A673 (cell line): ENCODE data around the gene CTDNEP1.

Experiments
- EZH2 ChIP-seq: fragments of 200-600 bp; sonication (generic); IDR thresholded peaks from 2 replicates; pipeline ENCODE4 v1.6.1; 2017; ENCODE audit warnings: borderline replicate concordance, low read depth, mild to moderate bottlenecking, mixed read lengths, antibody characterized with exemption, low read length; ENCODE audit not compliant: poor library complexity, severe bottlenecking
- TF ChIP-seq, protein P1 (sequence below): fragments of 300-800, 200-600 bp; sonication (generic); conservative IDR thresholded peaks from 2 replicates; pipeline ENCODE4 v1.5.1; 2017; ENCODE audit warnings: low read depth, mild to moderate bottlenecking, antibody characterized with exemption, low read length, moderate library complexity, mixed read lengths

DNA sequence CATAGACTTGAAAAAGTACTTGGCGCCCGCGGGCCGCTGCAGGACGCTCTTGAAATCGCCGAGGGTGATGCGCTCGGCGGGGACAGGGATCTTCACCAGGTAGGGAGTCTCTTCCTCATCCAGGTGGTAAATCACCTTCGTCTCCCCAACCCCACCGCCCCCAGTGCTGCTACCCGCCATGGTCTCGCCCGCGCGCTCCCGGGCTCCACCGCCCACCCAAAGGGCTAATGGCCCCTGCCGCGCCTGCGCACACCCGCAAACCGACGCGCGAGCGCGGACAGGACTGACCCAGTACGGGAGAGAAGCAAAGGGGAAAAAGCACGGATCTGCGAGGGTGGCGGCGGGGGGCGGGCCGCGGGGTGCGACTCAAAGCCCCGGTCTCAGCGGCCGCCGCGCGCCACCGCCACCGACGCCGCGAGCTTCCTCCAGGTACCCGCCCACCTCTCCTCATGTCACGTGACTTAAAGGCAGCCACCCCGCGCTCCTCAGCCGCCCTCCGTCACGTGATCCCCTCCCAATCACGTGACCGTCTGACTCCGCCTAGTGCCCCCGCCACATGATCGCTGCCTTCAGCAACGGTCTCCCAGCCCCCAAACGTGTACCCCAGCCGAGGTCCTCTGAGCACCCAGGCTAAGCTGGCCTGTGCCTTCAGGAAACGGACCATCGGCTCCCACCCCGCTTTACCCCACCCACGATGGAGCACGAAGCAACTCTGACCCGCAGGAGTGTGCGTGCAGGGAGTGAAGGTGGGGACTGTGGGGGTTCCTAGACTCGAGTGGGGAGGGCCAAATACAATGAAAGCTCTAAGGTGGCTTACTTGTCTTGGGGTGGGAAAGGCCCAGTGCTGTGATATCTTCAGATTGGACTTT lies 17.2 kb downstream of the CTDNEP1 start, which contains the start of gene DVL2:
- TF ChIP-seq, protein P1, sequence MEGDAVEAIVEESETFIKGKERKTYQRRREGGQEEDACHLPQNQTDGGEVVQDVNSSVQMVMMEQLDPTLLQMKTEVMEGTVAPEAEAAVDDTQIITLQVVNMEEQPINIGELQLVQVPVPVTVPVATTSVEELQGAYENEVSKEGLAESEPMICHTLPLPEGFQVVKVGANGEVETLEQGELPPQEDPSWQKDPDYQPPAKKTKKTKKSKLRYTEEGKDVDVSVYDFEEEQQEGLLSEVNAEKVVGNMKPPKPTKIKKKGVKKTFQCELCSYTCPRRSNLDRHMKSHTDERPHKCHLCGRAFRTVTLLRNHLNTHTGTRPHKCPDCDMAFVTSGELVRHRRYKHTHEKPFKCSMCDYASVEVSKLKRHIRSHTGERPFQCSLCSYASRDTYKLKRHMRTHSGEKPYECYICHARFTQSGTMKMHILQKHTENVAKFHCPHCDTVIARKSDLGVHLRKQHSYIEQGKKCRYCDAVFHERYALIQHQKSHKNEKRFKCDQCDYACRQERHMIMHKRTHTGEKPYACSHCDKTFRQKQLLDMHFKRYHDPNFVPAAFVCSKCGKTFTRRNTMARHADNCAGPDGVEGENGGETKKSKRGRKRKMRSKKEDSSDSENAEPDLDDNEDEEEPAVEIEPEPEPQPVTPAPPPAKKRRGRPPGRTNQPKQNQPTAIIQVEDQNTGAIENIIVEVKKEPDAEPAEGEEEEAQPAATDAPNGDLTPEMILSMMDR: no peak
- TF ChIP-seq EZH2: no peak
